H9 (cell line): ENCODE measurements around the gene ATG12. TPM values are rescaled to one million over a fixed set of nuclear protein-coding genes. Genes with fewer than 3 reads are reported as not detected.

Experiments used
- DNase-seq: peaks from one replicate; pipeline ENCODE4 v3.0.0-alpha.2; 2017
- H2AFZ ChIP-seq: one replicate; pipeline ENCODE4 v1.6.1; 2013; ENCODE audit warnings: mild to moderate bottlenecking, low read length, control low read depth, moderate library complexity
- H2AK5ac ChIP-seq: 2 replicates; pipeline ENCODE4 v1.6.1; 2013; ENCODE audit warnings: low read length, control low read depth, mixed read lengths; ENCODE audit not compliant: insufficient read length
- H2BK120ac ChIP-seq: one replicate; pipeline ENCODE4 v1.6.1; 2013; ENCODE audit warnings: low read depth, mild to moderate bottlenecking, low read length, control low read depth, inconsistent platforms; ENCODE audit not compliant: poor library complexity, severe bottlenecking
- H2BK12ac ChIP-seq: 2 replicates; pipeline ENCODE4 v1.6.1; 2013; ENCODE audit warnings: low read length, control low read depth, mixed read lengths, low read depth; ENCODE audit not compliant: insufficient read length
- H2BK15ac ChIP-seq: 2 replicates; pipeline ENCODE4 v1.6.1; 2013; ENCODE audit warnings: low read depth, low read length, control low read depth
- H2BK20ac ChIP-seq: one replicate; pipeline ENCODE4 v1.6.1; 2013; ENCODE audit warnings: low read depth, mild to moderate bottlenecking, low read length, control low read depth, inconsistent platforms; ENCODE audit not compliant: poor library complexity, severe bottlenecking
- H2BK5ac ChIP-seq: 2 replicates; pipeline ENCODE4 v1.6.1; 2013; ENCODE audit warnings: low read length, control low read depth, mixed read lengths; ENCODE audit not compliant: insufficient read length
- H3K14ac ChIP-seq: 2 replicates; pipeline ENCODE4 v1.6.1; 2013; ENCODE audit warnings: low read length, control low read depth; ENCODE audit not compliant: insufficient read depth
- H3K18ac ChIP-seq: 2 replicates; pipeline ENCODE4 v1.6.1; 2013; ENCODE audit warnings: low read depth, mild to moderate bottlenecking, mixed read lengths, low read length, control low read depth; ENCODE audit not compliant: insufficient read length
- H3K23ac ChIP-seq: 2 replicates; pipeline ENCODE4 v1.6.1; 2013; ENCODE audit warnings: low read length, control low read depth, mixed read lengths, low read depth; ENCODE audit not compliant: insufficient read length
- H3K23me2 ChIP-seq: 2 replicates; pipeline ENCODE4 v1.6.1; 2013; ENCODE audit warnings: low read depth, mild to moderate bottlenecking, mixed read lengths, low read length, control low read depth; ENCODE audit not compliant: insufficient read length, poor library complexity, severe bottlenecking
- H3K27ac ChIP-seq: 2 replicates; pipeline ENCODE4 v1.5.1; 2013; ENCODE audit warnings: low read length, control low read depth, mixed read lengths, low read depth; ENCODE audit not compliant: insufficient read length
- H3K27me3 ChIP-seq: 2 replicates; pipeline ENCODE4 v1.6.1; 2013; ENCODE audit warnings: low read length, control low read depth, inconsistent platforms; ENCODE audit not compliant: insufficient read depth
- H3K4ac ChIP-seq: 2 replicates; pipeline ENCODE4 v1.6.1; 2013; ENCODE audit warnings: low read depth, mild to moderate bottlenecking, control low read depth, inconsistent platforms, low read length, moderate library complexity
- H3K4me1 ChIP-seq: 2 replicates; pipeline ENCODE4 v1.6.1; 2013; ENCODE audit warnings: low read length, control low read depth, inconsistent platforms; ENCODE audit not compliant: insufficient read depth
- H3K4me2 ChIP-seq: 2 replicates; pipeline ENCODE4 v1.6.1; 2013; ENCODE audit warnings: low read length, control low read depth, mixed read lengths; ENCODE audit not compliant: insufficient read length, insufficient read depth
- H3K56ac ChIP-seq: 2 replicates; pipeline ENCODE4 v1.6.1; 2013; ENCODE audit warnings: low read depth, mild to moderate bottlenecking, mixed read lengths, low read length, control low read depth; ENCODE audit not compliant: insufficient read length
- H3K79me1 ChIP-seq: 2 replicates; pipeline ENCODE4 v1.6.1; 2013; ENCODE audit warnings: low read depth, mild to moderate bottlenecking, moderate library complexity, low read length, control low read depth, inconsistent platforms; ENCODE audit not compliant: insufficient read depth, poor library complexity, severe bottlenecking
- H3K79me2 ChIP-seq: 2 replicates; pipeline ENCODE4 v1.6.1; 2013; ENCODE audit warnings: low read length, control low read depth, inconsistent platforms; ENCODE audit not compliant: insufficient read depth
- H3K9ac ChIP-seq: 2 replicates; pipeline ENCODE4 v1.6.1; 2013; ENCODE audit warnings: low read length, control low read depth, mixed read lengths; ENCODE audit not compliant: insufficient read length; ENCODE audit errors: extremely low read depth
- H3K9me3 ChIP-seq: one replicate; pipeline ENCODE4 v1.6.1; 2013; ENCODE audit warnings: low read depth, low read length, inconsistent platforms; ENCODE audit not compliant: control insufficient read depth
- H3T11ph ChIP-seq: one replicate; pipeline ENCODE4 v1.6.1; 2013; ENCODE audit warnings: mild to moderate bottlenecking, low read length, control low read depth, inconsistent platforms
- H4K20me1 ChIP-seq: one replicate; pipeline ENCODE4 v1.6.1; 2013; ENCODE audit not compliant: control insufficient read depth, insufficient read length, insufficient read depth
- H4K5ac ChIP-seq: 2 replicates; pipeline ENCODE4 v1.6.1; 2013; ENCODE audit warnings: low read depth, mild to moderate bottlenecking, mixed read lengths, low read length, control low read depth; ENCODE audit not compliant: insufficient read length
- H4K8ac ChIP-seq: replicated peaks from 2 replicates; pipeline ENCODE4 v1.6.1; 2013; ENCODE audit warnings: low read length, control low read depth, mixed read lengths, low read depth; ENCODE audit not compliant: insufficient read length
- H4K91ac ChIP-seq: 2 replicates; pipeline ENCODE4 v1.6.1; 2013; ENCODE audit warnings: low read depth, mild to moderate bottlenecking, moderate library complexity, mixed read lengths, low read length, control low read depth; ENCODE audit not compliant: insufficient read length
- H3K27ac Mint-ChIP-seq, 3 experiments: 2 replicates in 2 of 3; 3 replicates in 1 of 3; pipeline ENCODE4 v1.8.0; 2020 to 2021; ENCODE audit warnings: mixed read lengths in 3 of 3, mild to moderate bottlenecking in 1 of 3, moderate library complexity in 1 of 3
- H3K27me3 Mint-ChIP-seq: 2 replicates; pipeline ENCODE4 v1.8.0; 2021; ENCODE audit warnings: low read depth, mild to moderate bottlenecking, moderate library complexity, mixed read lengths
- H3K36me3 Mint-ChIP-seq, 3 experiments: 2 replicates in 2 of 3; 3 replicates in 1 of 3; pipeline ENCODE4 v1.8.0; 2020 to 2021; ENCODE audit warnings: low read depth in 3 of 3, mixed read lengths in 3 of 3; ENCODE audit not compliant: insufficient read depth in 1 of 3
- H3K4me1 Mint-ChIP-seq, 2 experiments: 2 replicates each; pipeline ENCODE4 v1.8.0; 2020; ENCODE audit warnings: mixed read lengths in 2 of 2
- H3K4me3 Mint-ChIP-seq, 2 experiments: 2 replicates in 1 of 2; 3 replicates in 1 of 2; pipeline ENCODE4 v1.8.0; 2020 to 2021; ENCODE audit warnings: mild to moderate bottlenecking in 2 of 2, mixed read lengths in 2 of 2, moderate library complexity in 1 of 2
- H3K9me3 Mint-ChIP-seq, 2 experiments: 2 replicates in 1 of 2; 3 replicates in 1 of 2; pipeline ENCODE4 v1.8.0; 2020; ENCODE audit warnings: mild to moderate bottlenecking in 2 of 2, mixed read lengths in 2 of 2, moderate library complexity in 1 of 2
- CTCF ChIP-seq: fragments of 200-600 bp; sonication (generic); conservative IDR thresholded peaks from 3 replicates; pipeline ENCODE4 v1.8.0; 2021; ENCODE audit warnings: antibody characterized with exemption, mild to moderate bottlenecking
- WGBS: extraction: QIAGEN DNeasy Blood & Tissue Kit; methylation state at CpG from one replicate; pipeline ENCODE4 v1.1.7; 2013; ENCODE audit warnings: missing lambda C conversion rate, low lambda C conversion rate, mixed read lengths; ENCODE audit not compliant: insufficient read length; ENCODE audit errors: extremely low coverage; 5-methylcytosine and 5-hydroxymethylcytosine counted together
- total RNA-seq: library from RNA; stranded (reverse); gene quantifications from 2 replicates; pipeline ENCODE4 v1.2.1, GENCODE V29; 2021

Gene ATG12
- total RNA-seq, 1 experiment from 2014 or later: 52.9 TPM

- Histone ChIP-seq H2BK12ac (no peak overlapping the region), H4K20me1 (no peaks in the 10 kb centered on the region), H2AK5ac (no peak overlapping the region), H3K4ac (no peak overlapping the region), H3K14ac (no peak overlapping the region), H3K56ac (no peak overlapping the region), H3K23ac (no peak overlapping the region), H3K4me2 (no peak overlapping the region), H2BK20ac (no peak overlapping the region), H3K79me1 (no peaks in the 10 kb centered on the region), H3K9me3 (no peaks in the 10 kb centered on the region), H3T11ph (no peak overlapping the region), H3K18ac (no peak overlapping the region), H2BK120ac (no peak overlapping the region), H2AFZ (no peak overlapping the region), H4K91ac (no peak overlapping the region), H3K9ac (no peak overlapping the region), H3K4me1 (no peaks in the 10 kb centered on the region), H4K8ac (no peak overlapping the region), H4K5ac (no peak overlapping the region), H3K27me3 (peaks cover 9% of the 10 kb centered on the region; the same call in 1 of the 2 replicates), H3K27ac (no peak overlapping the region), H3K23me2 (peaks cover 7% of the 10 kb centered on the region), H2BK15ac (no peak overlapping the region), H2BK5ac (no peak overlapping the region), H3K79me2 (no peaks in the 10 kb centered on the region)
- DNase-seq: no peak
- peaks cover 29% of the 10 kb centered on the region for H3K27me3 Mint-ChIP-seq
- H3K36me3 Mint-ChIP-seq: peaks cover 6 to 24% (median 11%) of the 10 kb centered on the region in 3 experiments
- WGBS: no CpG with 5 or more reads among the region's 1 CpG
- H3K9me3 Mint-ChIP-seq: no peaks in the 10 kb centered on the region
- no peak overlapping the region for H3K4me3 Mint-ChIP-seq
- no peak for TF ChIP-seq CTCF
- no peak overlapping the region for H3K27ac Mint-ChIP-seq
- H3K4me1 Mint-ChIP-seq: peaks cover 22 to 25% of the 10 kb centered on the region in 2 experiments
These were observed 29.0 kb downstream of the ATG12 start for GRCh38 chr5:115812372-115812771.
